SK-N-SH (cell line): ENCODE data around the gene ZNF396. TPM values are rescaled to one million over a fixed set of nuclear protein-coding genes. Genes with fewer than 3 reads are reported as not detected.

Experiments used
- CTCF ChIA-PET: fragments of 300-600, 350-600 bp; formaldehyde crosslinking; extraction: SDS; loops from one replicate; lab custom pipeline; 2021; lab: Yijun Ruan, JAX
- POLR2A ChIA-PET: fragments of 350-600 bp; sonication (Branson Sonifier 250); formaldehyde crosslinking; extraction: SDS; loops from one replicate; lab custom pipeline; 2020; ENCODE audit warnings: antibody characterized with exemption, inconsistent platforms; lab: Yijun Ruan, JAX
- DNase-seq: peaks from one replicate; pipeline ENCODE4 v3.0.0; 2012
- H2AFZ ChIP-seq: fragments of 200-600 bp; sonication (generic); 2 replicates; pipeline ENCODE4 v1.8.1; 2016; ENCODE audit warnings: antibody characterized with exemption, mild to moderate bottlenecking, low read depth
- H3F3A ChIP-seq: fragments of 200-600 bp; sonication (generic); replicated peaks from 2 replicates; pipeline ENCODE3; 2016; ENCODE audit warnings: antibody characterized with exemption, mild to moderate bottlenecking; ENCODE audit not compliant: insufficient read depth
- H3K27ac ChIP-seq, 2 experiments: fragments of 200-500 bp in 1 of 2; fragments of 200-600 bp in 1 of 2; sonication (Bioruptor generic) in 1 of 2; sonication (generic), shearing (Covaris generic) in 1 of 2; 2 replicates each; pipeline versions ENCODE4 v1.5.1 to v1.6.1; 2014 to 2016; ENCODE audit warnings: low read depth in 2 of 2, inconsistent platforms in 1 of 2, low read length in 1 of 2, mild to moderate bottlenecking in 1 of 2, mixed read lengths in 1 of 2
- H3K27me3 ChIP-seq: fragments of 200-600 bp; sonication (generic), shearing (Covaris generic); 2 replicates; pipeline ENCODE4 v1.6.1; 2016; ENCODE audit warnings: mixed run types; ENCODE audit not compliant: insufficient read depth
- H3K36me3 ChIP-seq, 2 experiments: fragments of 200-500 bp in 1 of 2; fragments of 200-600 bp in 1 of 2; sonication (Bioruptor generic) in 1 of 2; sonication (generic) in 1 of 2; replicated peaks in 1 of 2; 2 replicates each; pipeline versions ENCODE3 to v1.5.1; 2014 to 2016; ENCODE audit warnings: low read length in 1 of 2, mild to moderate bottlenecking in 1 of 2; ENCODE audit not compliant: insufficient read depth in 2 of 2, control insufficient read depth in 1 of 2
- H3K4me1 ChIP-seq, 2 experiments: fragments of 200-500 bp in 1 of 2; fragments of 200-600 bp in 1 of 2; sonication (Bioruptor generic) in 1 of 2; sonication (generic), shearing (Covaris generic) in 1 of 2; 2 replicates each; pipeline versions ENCODE4 v1.5.1 to v1.6.1; 2014 to 2016; ENCODE audit warnings: low read depth in 1 of 2, low read length in 1 of 2, mixed run types in 1 of 2; ENCODE audit not compliant: insufficient read depth in 2 of 2, control insufficient read depth in 1 of 2
- H3K4me2 ChIP-seq: fragments of 200-600 bp; sonication (generic), shearing (Covaris generic); 2 replicates; pipeline ENCODE4 v1.6.1; 2017; ENCODE audit warnings: mixed run types
- H3K4me3 ChIP-seq, 2 experiments: fragments of 200-500 bp in 1 of 2; fragments of 200-600 bp in 1 of 2; sonication (Bioruptor generic) in 1 of 2; sonication (generic), shearing (Covaris generic) in 1 of 2; 2 replicates each; pipeline versions ENCODE4 v1.5.1 to v1.8.1; 2014 to 2016; ENCODE audit warnings: low read depth in 2 of 2, inconsistent platforms in 1 of 2, low read length in 1 of 2, mild to moderate bottlenecking in 1 of 2, mixed read lengths in 1 of 2, moderate library complexity in 1 of 2
- H3K79me2 ChIP-seq: fragments of 200-600 bp; sonication (generic); 2 replicates; pipeline ENCODE4 v1.8.1; 2017; ENCODE audit warnings: mild to moderate bottlenecking; ENCODE audit not compliant: insufficient read depth
- H3K9ac ChIP-seq: fragments of 200-600 bp; sonication (generic); 2 replicates; pipeline ENCODE4 v1.6.1; 2017; ENCODE audit warnings: mixed run types
- H3K9me2 ChIP-seq: fragments of 200-600 bp; sonication (generic); 2 replicates; pipeline ENCODE4 v1.6.1; 2017; ENCODE audit warnings: mixed run types
- H3K9me3 ChIP-seq: fragments of 200-600 bp; sonication (generic); 2 replicates; pipeline ENCODE4 v1.6.1; 2017; ENCODE audit warnings: mixed run types, mild to moderate bottlenecking, moderate library complexity
- H4K20me1 ChIP-seq: fragments of 200-600 bp; sonication (generic); 2 replicates; pipeline ENCODE4 v1.6.1; 2017; ENCODE audit warnings: mild to moderate bottlenecking, mixed run types; ENCODE audit not compliant: insufficient read depth
- CHD2 ChIP-seq: fragments of 150-350 bp; IDR thresholded peaks from 2 replicates; pipeline ENCODE4 v1.6.1; 2018; ENCODE audit warnings: low read length; ENCODE audit not compliant: partially characterized antibody
- EP300 ChIP-seq, 2 experiments: IDR thresholded peaks; 2 replicates each; pipeline versions ENCODE4 v1.4.0 to v1.6.1; 2012; ENCODE audit warnings: borderline replicate concordance in 1 of 2, low read depth in 1 of 2, low read length in 1 of 2
- FOXJ3 ChIP-seq: sonication (generic); formaldehyde crosslinking; IDR thresholded peaks from 2 replicates; pipeline ENCODE4 v1.5.1; 2020; ENCODE audit warnings: mild to moderate bottlenecking, missing genetic modification reagents
- GATA2 ChIP-seq: sonication (generic); formaldehyde crosslinking; IDR thresholded peaks from 2 replicates; pipeline ENCODE4 v1.5.0; 2020; ENCODE audit warnings: mild to moderate bottlenecking, missing genetic modification reagents
- IRF3 ChIP-seq: fragments of 150-350 bp; IDR thresholded peaks from 2 replicates; pipeline ENCODE4 v1.6.1; 2016; ENCODE audit warnings: mild to moderate bottlenecking, low read depth, low read length
- JUND ChIP-seq: IDR thresholded peaks from 2 replicates; pipeline ENCODE4 v1.4.0; 2012
- MEF2A ChIP-seq: IDR thresholded peaks from 2 replicates; pipeline ENCODE4 v1.4.0; 2012; ENCODE audit warnings: low read depth, borderline replicate concordance
- MXI1 ChIP-seq: IDR thresholded peaks from 2 replicates; pipeline ENCODE4 v1.6.1; 2012; ENCODE audit warnings: mild to moderate bottlenecking, low read depth, low read length, improper control_type of control experiment
- NFIC ChIP-seq: IDR thresholded peaks from 2 replicates; pipeline ENCODE4 v1.4.0; 2012; ENCODE audit warnings: borderline replicate concordance
- NRF1 ChIP-seq: IDR thresholded peaks from 2 replicates; pipeline ENCODE4 v1.6.1; 2012; ENCODE audit warnings: low read depth, mild to moderate bottlenecking, low read length
- RAD21 ChIP-seq: IDR thresholded peaks from 2 replicates; pipeline ENCODE4 v1.6.1; 2012; ENCODE audit warnings: mild to moderate bottlenecking, low read length
- RCOR1 ChIP-seq: fragments of 150-350 bp; IDR thresholded peaks from 2 replicates; pipeline ENCODE4 v1.6.1; 2017; ENCODE audit warnings: antibody characterized with exemption, low read length
- RXRA ChIP-seq: IDR thresholded peaks from 2 replicates; pipeline ENCODE4 v1.4.0; 2012; ENCODE audit warnings: low read depth, mild to moderate bottlenecking, borderline replicate concordance
- SIN3A ChIP-seq: IDR thresholded peaks from 2 replicates; pipeline ENCODE4 v1.6.1; 2012; ENCODE audit warnings: low read depth, mild to moderate bottlenecking, low read length, moderate library complexity, borderline replicate concordance
- TAF1 ChIP-seq: IDR thresholded peaks from 2 replicates; pipeline ENCODE4 v1.6.1; 2012; ENCODE audit warnings: low read depth, mild to moderate bottlenecking, low read length, moderate library complexity, borderline replicate concordance
- TCF12 ChIP-seq: IDR thresholded peaks from 2 replicates; pipeline ENCODE4 v1.4.0; 2012
- YY1 ChIP-seq: IDR thresholded peaks from 2 replicates; pipeline ENCODE4 v1.4.0; 2012; ENCODE audit warnings: low read depth, mild to moderate bottlenecking
- WGBS: methylation state at CpG from one replicate; pipeline ENCODE4 v1.1.6; 2017; ENCODE audit warnings: low lambda C conversion rate; 5-methylcytosine and 5-hydroxymethylcytosine counted together
- polyA plus RNA-seq, 3 experiments: library from polyadenylated mRNA; depleted of rRNA; stranded (reverse); fragments of >200 nt; gene quantifications; 2 replicates each; pipeline ENCODE4 v1.2.3, GENCODE V29; 2012
- TF ChIP-seq, protein P1 (sequence below): IDR thresholded peaks from 2 replicates; pipeline ENCODE4 v1.4.0; 2012; ENCODE audit warnings: low read depth, borderline replicate concordance
- TF ChIP-seq, protein P2 (sequence below): IDR thresholded peaks from 2 replicates; pipeline ENCODE4 v1.4.0; 2012; ENCODE audit warnings: low read depth
- TF ChIP-seq, protein P3 (sequence below): fragments of 150-350 bp; IDR thresholded peaks from 2 replicates; pipeline ENCODE4 v1.6.1; 2017; ENCODE audit warnings: antibody characterized with exemption, low read length, low read depth, borderline replicate concordance

ZNF396 gene
- polyA plus RNA-seq, 1 of the 3 experiments (the other 2 are of a cell fraction), result 0.41 TPM

- Histone ChIP-seq H3K9me3 (0 out of 2 replicates have a peak, but pooled peaks cover 12% of the 10 kb centered on the region), H3K9me2 (no peaks in the 10 kb centered on the region), H3F3A (no peaks in the 10 kb centered on the region), H3K79me2 (no peaks in the 10 kb centered on the region), H3K4me1 (no peaks in the 10 kb centered on the region), H3K9ac (no peak overlapping the region), H4K20me1 (no peaks in the 10 kb centered on the region), H3K4me3 (no peak overlapping the region), H3K27ac (no peak overlapping the region), H3K4me2 (no peak overlapping the region), H2AFZ (no peak overlapping the region), H3K27me3 (no peaks in the 10 kb centered on the region), H3K36me3 (peaks cover 4 to 10% of the 10 kb centered on the region in 2 experiments)
- no peak for TF ChIP-seq IRF3
- no peak for TF ChIP-seq FOXJ3 (CRISPR knock-in tag)
- no peak for TF ChIP-seq CHD2
- no peak for TF ChIP-seq RAD21
- TF ChIP-seq MEF2A, result no peak
- TF ChIP-seq RCOR1, result no peak
- TF ChIP-seq MXI1, result no peak
- no peak for TF ChIP-seq YY1
- no peak for TF ChIP-seq SIN3A
- no peak for TF ChIP-seq JUND
- TF ChIP-seq TAF1, result no peak
- TF ChIP-seq RXRA, result no peak
- TF ChIP-seq NFIC, result no peak
- no peak for TF ChIP-seq NRF1
- TF ChIP-seq, protein P1, sequence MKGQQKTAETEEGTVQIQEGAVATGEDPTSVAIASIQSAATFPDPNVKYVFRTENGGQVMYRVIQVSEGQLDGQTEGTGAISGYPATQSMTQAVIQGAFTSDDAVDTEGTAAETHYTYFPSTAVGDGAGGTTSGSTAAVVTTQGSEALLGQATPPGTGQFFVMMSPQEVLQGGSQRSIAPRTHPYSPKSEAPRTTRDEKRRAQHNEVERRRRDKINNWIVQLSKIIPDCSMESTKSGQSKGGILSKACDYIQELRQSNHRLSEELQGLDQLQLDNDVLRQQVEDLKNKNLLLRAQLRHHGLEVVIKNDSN, result no peak
- TF ChIP-seq, protein P2, sequence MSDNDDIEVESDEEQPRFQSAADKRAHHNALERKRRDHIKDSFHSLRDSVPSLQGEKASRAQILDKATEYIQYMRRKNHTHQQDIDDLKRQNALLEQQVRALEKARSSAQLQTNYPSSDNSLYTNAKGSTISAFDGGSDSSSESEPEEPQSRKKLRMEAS, result no peak
- TF ChIP-seq TCF12, result no peak
- no peak for TF ChIP-seq GATA2 (CRISPR knock-in tag)
- TF ChIP-seq, protein P3, sequence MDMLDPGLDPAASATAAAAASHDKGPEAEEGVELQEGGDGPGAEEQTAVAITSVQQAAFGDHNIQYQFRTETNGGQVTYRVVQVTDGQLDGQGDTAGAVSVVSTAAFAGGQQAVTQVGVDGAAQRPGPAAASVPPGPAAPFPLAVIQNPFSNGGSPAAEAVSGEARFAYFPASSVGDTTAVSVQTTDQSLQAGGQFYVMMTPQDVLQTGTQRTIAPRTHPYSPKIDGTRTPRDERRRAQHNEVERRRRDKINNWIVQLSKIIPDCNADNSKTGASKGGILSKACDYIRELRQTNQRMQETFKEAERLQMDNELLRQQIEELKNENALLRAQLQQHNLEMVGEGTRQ, result no peak
- no peak for TF ChIP-seq EP300 (IDR thresholded peaks at IDR 0.05; ENCODE audit: borderline replicate concordance in 1 of 2, low read depth in 1 of 2, low read length in 1 of 2)
- ChIA-PET CTCF (interaction anchor here (1.0 to 1.4 kb wide), 2 partner anchors 10 to 22 kb away, joined by 3 read pairs; no protein-coding TSS in a partner anchor), POLR2A (no interaction called here)
- DNase-seq, result no peak
- WGBS, result 37% methylated on average over 3 of the region's 3 CpGs
Observed at GRCh38 chr18:35326695-35327387, 50.3 kb downstream of the ZNF396 start.
